Tibial artery (tissue), 4 donors: Measurements from ENCODE around the gene KCNH1.

ENCODE experiments used
- DNase-seq, 2 donors: peaks; one replicate each; pipeline ENCODE4 v3.0.0-alpha.2; 2019
- H3K27ac ChIP-seq, 2 donors: fragments of 200-600 bp; sonication (generic) in 1 of 2; 1 replicate in 1 of 2; 2 replicates in 1 of 2; pipeline ENCODE4 v1.5.1; 2018 to 2019; ENCODE audit warnings: mild to moderate bottlenecking in 1 of 2
- H3K27me3 ChIP-seq, 2 donors: fragments of 200-600 bp; sonication (generic) in 1 of 2; one replicate each; pipeline versions ENCODE4 v1.5.1 to v1.6.0; 2016 to 2019
- H3K36me3 ChIP-seq, 3 donors: fragments of 200-600 bp; sonication (generic) in 2 of 3; one replicate each; pipeline ENCODE4 v1.5.1; 2016 to 2019; ENCODE audit warnings: mild to moderate bottlenecking in 2 of 3
- H3K4me1 ChIP-seq, 4 donors: fragments of 200-600 bp; sonication (generic) in 2 of 4; 1 replicate in 3 of 4; 2 replicates in 1 of 4; pipeline ENCODE4 v1.5.1; 2016 to 2019
- H3K4me3 ChIP-seq, 2 donors: fragments of 200-600 bp; sonication (generic) in 1 of 2; 1 replicate in 1 of 2; 2 replicates in 1 of 2; pipeline ENCODE4 v1.5.1; 2018 to 2019; ENCODE audit warnings: mild to moderate bottlenecking in 2 of 2
- H3K9me3 ChIP-seq, 3 donors: fragments of 200-600 bp; sonication (generic) in 1 of 3; one replicate each; pipeline ENCODE4 v1.5.1; 2016 to 2019
- CTCF ChIP-seq, 2 experiments: fragments of 200-600 bp in 1 of 2; fragments of 450-650 bp in 1 of 2; IDR thresholded peaks; one replicate each; pipeline ENCODE4 v1.5.1; 2017 to 2019; ENCODE audit warnings: antibody characterized with exemption in 2 of 2, mild to moderate bottlenecking in 1 of 2, moderate library complexity in 1 of 2
- intact Hi-C: fragments of 100-400 bp; cut with DNase I; formaldehyde crosslinking; loops from one replicate; pipeline ENCODE4 v1.15.0; 2023; ENCODE audit warnings: low total_unique reads

The KCNH1 gene

GRCh38 chr1:210633636-210634035, 500.3 kb downstream of the KCNH1 start:
- Histone ChIP-seq H3K9me3 (no peaks in the 10 kb centered on the region), H3K4me3 (no peak overlapping the region), H3K4me1 (no peaks in the 10 kb centered on the region), H3K36me3 (no peaks in the 10 kb centered on the region), H3K27me3 (no peaks in the 10 kb centered on the region), H3K27ac (no peak overlapping the region)
- DNase-seq, result no peak
- intact Hi-C loops, result no loop called here
- no peak for TF ChIP-seq CTCF (IDR thresholded peaks at IDR 0.05)

GRCh38 chr1:210633140-210633539, 500.8 kb downstream of the KCNH1 start:
- H3K36me3 ChIP-seq, result no peaks in the 10 kb centered on the region
- no peak for TF ChIP-seq CTCF (IDR thresholded peaks at IDR 0.05)
- DNase-seq, result no peak
- peaks cover 0 to under 1% (median 0%) of the 10 kb centered on the region in 4 donors for H3K4me1 ChIP-seq
- no peak overlapping the region for H3K4me3 ChIP-seq
- H3K9me3 ChIP-seq, result no peaks in the 10 kb centered on the region
- H3K27ac ChIP-seq, result no peak overlapping the region
- H3K27me3 ChIP-seq, result no peaks in the 10 kb centered on the region
- intact Hi-C loops, result no loop called here

- Histone ChIP-seq H3K27ac (no peak overlapping the region), H3K9me3 (no peaks in the 10 kb centered on the region), H3K4me3 (no peak overlapping the region), H3K36me3 (no peaks in the 10 kb centered on the region), H3K27me3 (no peaks in the 10 kb centered on the region), H3K4me1 (peaks cover 0 to 9% (median 0%) of the 10 kb centered on the region in 4 donors)
- no peak for DNase-seq
- intact Hi-C loops, result no loop called here
- TF ChIP-seq CTCF (IDR thresholded peaks at IDR 0.05), result no peak
Observed at GRCh38 chr1:210631399-210631798, 502.5 kb downstream of the KCNH1 start.

- H3K4me3 ChIP-seq, result no peak overlapping the region
- H3K27ac ChIP-seq, result no peak overlapping the region
- no peaks in the 10 kb centered on the region for H3K27me3 ChIP-seq
- DNase-seq, result no peak
- intact Hi-C loops, result no loop called here
- no peaks in the 10 kb centered on the region for H3K9me3 ChIP-seq
- peaks cover 0 to 9% (median 0%) of the 10 kb centered on the region in 4 donors for H3K4me1 ChIP-seq
- TF ChIP-seq CTCF (IDR thresholded peaks at IDR 0.05), result no peak
- no peaks in the 10 kb centered on the region for H3K36me3 ChIP-seq
Observed at GRCh38 chr1:210629276-210629675, 504.7 kb downstream of the KCNH1 start.

- Histone ChIP-seq H3K27ac (no peak overlapping the region), H3K9me3 (no peaks in the 10 kb centered on the region), H3K27me3 (no peaks in the 10 kb centered on the region), H3K4me3 (no peak overlapping the region), H3K4me1 (peaks cover 0 to 9% (median 0%) of the 10 kb centered on the region in 4 donors), H3K36me3 (no peaks in the 10 kb centered on the region)
- intact Hi-C loops, result no loop called here
- no peak for DNase-seq
- no peak for TF ChIP-seq CTCF (IDR thresholded peaks at IDR 0.05)
Observed at GRCh38 chr1:210627755-210628154, 506.2 kb downstream of the KCNH1 start.
